ENCODE measurements around the gene EGFL8.
A peak's percentile ranks its signal among the peaks of the same experiment; 100 is the strongest.

- peak in 2 of 3 experiments; percentile 13 to 24; a peak in 3 of 4 replicates for TF ChIP-seq CTCF (IDR thresholded peaks at IDR 0.05; ENCODE audit: control extremely low read depth in 1 of 3, insufficient read depth in 1 of 3, low read depth in 1 of 3, low read length in 3 of 3)
- TF ChIP-seq YY1 (IDR thresholded peaks at IDR 0.05; ENCODE audit: low read depth, low read length) = 0 out of 2 replicates have a peak, but pooled peaks have one; percentile 9
- TF ChIP-seq SP4 (IDR thresholded peaks at IDR 0.05; ENCODE audit: low read length) = no peak; the same call in 1 of the 2 replicates
- peak; percentile 99 for TF ChIP-seq CREB1 (IDR thresholded peaks at IDR 0.05)
These were observed 10.6 kb upstream of the EGFL8 start, which contains the start of gene PPT2 for GRCh38 chr6:32153564-32154513.

Measured in H1 (cell line).